NAMALWA (cell line): ENCODE data around the gene PCSK6.

Experiments used
- DNase-seq: peaks from one replicate; pipeline ENCODE4 v3.0.0-alpha.2; 2015; ENCODE audit warnings: low spot score

The PCSK6 gene

DNA sequence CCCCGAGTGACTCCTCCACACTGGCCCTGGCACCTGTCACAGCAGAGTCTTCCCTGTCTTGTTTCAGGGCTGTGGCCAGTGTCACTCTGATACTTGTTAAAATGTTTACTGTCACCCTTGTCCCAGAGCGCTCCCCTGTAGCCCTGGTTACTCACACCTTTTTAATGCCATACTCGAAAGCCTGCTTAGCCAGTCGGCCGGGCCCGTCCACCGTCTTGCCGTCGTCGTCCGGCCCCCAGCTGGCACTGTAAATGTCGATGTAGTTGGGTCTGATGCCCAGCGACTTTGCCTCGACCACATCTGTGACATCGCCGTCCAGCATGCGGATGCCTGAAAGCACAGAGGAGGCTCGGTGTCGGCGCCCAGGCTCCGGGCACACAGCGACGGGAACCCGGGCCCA is 91.3 kb downstream of the PCSK6 start:
- DNase-seq: no peak

- no peak for DNase-seq
Measured at GRCh38 chr15:101397521-101398003, 91.9 kb downstream of the PCSK6 start.

GRCh38 chr15:101396484-101397261 is 92.8 kb downstream of the PCSK6 start:
- no peak for DNase-seq

DNA sequence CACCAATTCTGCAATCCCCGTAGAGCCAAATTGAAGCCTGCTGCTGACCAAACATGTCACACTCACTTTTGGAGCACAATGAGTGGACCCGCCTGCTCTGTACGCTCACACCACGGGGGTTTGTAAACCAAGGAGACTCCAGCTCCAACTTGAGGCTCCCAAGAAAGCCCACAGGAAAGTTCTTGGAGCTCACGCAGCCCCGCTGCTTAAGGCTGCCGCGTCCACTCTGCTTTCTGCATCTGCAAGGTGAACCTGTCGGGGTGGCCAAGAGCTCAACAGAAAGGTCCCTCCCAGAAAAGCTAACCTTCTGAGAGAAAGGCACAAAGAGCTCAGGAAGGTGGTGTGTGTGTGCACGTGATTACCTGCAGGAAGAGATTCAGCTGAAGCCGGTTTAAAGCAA is 94.9 kb downstream of the PCSK6 start:
- no peak for DNase-seq

- no peak for DNase-seq
Measured at GRCh38 chr15:101394056-101394630, 95.4 kb downstream of the PCSK6 start.

GRCh38 chr15:101393172-101393571 is 96.3 kb downstream of the PCSK6 start:
- DNase-seq: no peak

DNA sequence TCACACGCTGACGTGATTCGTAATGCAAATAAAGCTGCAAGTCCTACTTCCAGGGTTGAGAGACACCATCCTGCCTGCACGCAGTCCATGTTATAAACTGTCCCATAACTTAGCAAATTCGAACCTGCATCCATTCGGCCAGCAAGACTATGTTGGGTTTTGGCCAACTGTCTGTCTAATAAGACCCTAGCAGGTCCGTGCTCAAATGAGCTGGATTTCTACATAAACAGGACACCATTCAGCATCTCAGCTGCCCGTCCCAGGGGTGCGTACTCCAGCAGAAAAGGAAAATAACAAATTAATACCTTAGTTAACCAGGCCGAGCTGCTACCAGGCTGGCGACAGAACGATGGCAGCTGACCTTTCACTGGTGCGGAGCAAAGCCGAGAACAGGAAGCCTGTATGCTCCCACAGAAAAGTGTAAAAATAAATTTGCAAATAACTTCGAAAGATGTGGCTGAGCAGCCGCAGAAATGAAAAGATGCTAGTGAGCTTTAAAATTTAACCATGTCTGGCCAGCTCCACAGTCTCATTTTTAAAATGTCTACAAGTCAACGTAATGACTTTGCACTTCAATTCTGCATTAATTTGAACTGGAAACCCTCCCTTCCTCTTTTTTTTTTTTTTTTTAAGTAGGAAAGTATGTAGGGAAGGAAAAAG is 97.4 kb downstream of the PCSK6 start:
- DNase-seq: no peak

DNA sequence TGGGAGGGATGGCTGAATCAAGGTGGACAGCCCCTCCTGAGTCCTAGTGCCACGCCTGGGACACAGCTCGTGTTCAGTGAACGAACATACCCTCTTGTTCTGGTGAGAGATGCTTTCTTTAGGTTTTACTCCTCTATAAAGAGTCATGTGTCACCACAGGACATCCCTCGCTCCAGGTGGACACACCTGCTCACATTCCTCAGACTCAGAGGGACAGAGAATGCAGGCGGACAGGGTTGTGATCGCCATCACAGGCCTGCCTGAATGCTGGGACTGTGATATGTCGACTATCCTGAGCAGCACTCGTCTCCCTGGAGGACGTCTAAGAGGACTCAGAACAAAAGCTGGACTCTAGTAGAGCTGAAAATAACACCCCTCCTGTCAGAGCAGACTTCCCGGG is 98.1 kb downstream of the PCSK6 start:
- no peak for DNase-seq

DNA sequence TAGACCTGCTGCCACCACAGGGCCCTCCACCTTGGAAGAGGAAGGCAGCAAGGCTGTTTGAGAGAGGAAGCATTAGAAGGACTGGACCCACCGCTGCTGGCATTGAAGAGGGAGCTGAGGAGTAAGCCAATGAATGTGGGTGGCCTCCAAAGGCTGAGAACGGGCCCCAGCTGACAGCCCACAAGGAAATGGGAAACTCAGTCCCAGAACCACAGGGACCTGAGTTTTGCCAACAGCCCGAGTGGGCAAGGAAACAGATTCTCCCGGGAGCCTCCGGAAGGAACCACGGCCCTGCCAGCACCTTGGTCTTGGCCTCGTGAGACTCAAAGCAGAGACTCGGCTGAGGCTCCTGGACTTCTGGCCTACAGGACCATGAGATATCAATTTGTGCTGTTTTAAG is 99.0 kb downstream of the PCSK6 start:
- DNase-seq: no peak

- DNase-seq: no peak
Measured at GRCh38 chr15:101390060-101390459, 99.4 kb downstream of the PCSK6 start.

GRCh38 chr15:101389362-101389761 is 100.1 kb downstream of the PCSK6 start:
- DNase-seq: no peak

DNA sequence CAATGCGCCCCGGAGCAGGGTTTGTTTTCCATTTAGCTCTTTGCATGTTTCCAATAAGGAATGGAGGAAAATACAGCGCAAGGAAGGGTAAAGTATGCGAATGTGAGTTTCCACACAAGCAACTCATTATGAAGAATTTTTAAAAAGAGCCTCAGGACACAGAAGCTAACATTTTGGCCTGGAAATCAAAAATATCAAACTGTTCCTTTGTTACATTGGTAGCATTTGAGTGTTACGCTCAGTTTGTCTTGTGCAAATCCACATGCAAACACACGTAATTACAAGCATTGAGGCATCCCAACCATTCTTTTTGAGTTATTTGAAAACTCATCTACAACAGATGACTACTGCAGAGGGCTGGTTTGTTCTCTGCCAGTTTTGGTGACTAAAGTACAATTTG is 101.5 kb downstream of the PCSK6 start:
- DNase-seq: no peak

DNA sequence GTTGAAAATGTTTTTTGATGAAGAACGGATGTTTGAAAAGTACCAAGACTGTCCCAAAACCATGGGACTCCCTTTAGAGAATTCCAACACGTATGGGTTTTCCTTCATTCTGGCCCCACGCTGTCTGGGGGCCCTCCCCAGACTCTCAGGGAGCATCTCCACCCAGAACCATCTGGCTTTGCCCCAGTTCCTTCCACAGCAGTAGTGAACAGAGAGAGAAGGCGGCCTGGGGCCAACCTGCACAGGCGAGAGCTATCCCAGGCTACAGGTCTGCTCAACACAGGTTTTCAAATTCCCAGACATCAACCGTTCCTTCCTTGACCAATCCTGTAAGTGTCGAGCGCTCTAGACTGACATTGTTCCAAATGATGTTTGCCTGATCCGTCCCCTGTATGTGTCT is 101.9 kb downstream of the PCSK6 start:
- DNase-seq: no peak

DNA sequence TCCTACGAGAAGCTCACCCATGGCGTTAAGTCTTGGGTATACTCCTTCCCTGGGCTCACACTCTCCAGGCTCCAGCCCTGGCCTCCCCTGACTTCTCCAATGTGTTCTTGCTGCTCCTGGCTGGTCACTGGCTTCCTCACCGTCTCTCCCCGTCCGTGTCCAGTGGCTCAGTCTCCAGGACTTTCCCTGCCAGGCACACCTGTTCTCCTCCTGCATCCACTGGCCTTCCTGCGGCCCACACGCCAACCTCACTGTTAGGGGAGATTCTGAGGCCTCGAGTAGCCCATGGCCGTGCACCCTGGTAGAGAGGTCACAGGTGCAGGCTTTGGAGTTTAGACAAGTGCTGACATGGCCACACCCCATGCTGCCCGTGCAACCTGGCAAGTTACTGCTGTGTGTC is 102.5 kb downstream of the PCSK6 start:
- no peak for DNase-seq

GRCh38 chr15:101386006-101386405 is 103.5 kb downstream of the PCSK6 start:
- DNase-seq: no peak

- DNase-seq: no peak
Measured at GRCh38 chr15:101384276-101384675, 105.2 kb downstream of the PCSK6 start.

DNA sequence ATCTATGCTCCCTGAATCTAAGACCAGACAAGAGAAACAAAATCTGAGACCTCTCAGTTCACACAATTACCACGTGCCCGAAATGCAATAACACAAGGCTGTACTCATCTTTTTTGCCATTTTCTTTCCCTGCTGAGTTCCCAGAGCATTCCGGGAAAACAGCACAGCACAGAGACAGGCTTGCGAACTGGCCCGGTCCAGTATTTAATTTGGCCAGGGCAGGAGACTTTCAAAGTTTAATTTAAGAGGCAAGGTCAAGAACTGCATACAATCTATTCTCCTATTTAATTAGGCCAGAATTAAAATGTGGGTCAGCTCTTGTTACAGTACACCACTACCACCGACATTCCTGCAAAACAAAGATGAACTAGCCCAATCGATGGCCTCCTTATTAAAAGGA is 107.0 kb downstream of the PCSK6 start:
- DNase-seq: no peak

DNA sequence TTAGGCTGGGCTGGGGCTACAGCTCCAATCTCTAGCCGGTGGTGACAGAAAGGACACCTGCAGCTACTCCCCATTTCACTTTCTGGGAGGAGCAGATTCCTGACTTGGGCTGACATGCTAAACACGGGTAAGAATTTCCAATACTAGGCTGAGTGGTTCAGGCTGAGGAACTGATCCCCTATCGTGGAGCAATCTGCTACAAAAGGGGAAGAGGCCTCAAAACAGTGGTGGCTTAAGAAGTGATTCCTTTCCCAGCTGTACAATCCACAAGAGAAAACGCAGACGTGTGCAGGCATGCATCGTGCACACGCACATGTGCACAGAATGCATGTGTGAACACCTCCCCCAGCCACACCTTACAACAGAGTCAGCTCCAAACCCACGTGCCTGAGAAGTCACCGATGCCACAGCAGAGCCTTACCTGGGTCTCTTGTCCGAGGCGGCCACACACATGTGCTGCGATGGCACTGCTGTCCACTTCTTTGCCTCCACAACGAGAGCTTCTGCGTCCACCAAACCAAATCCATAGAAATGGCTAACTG is 107.8 kb downstream of the PCSK6 start:
- no peak for DNase-seq

GRCh38 chr15:101380146-101380545 is 109.4 kb downstream of the PCSK6 start:
- DNase-seq: no peak

DNA sequence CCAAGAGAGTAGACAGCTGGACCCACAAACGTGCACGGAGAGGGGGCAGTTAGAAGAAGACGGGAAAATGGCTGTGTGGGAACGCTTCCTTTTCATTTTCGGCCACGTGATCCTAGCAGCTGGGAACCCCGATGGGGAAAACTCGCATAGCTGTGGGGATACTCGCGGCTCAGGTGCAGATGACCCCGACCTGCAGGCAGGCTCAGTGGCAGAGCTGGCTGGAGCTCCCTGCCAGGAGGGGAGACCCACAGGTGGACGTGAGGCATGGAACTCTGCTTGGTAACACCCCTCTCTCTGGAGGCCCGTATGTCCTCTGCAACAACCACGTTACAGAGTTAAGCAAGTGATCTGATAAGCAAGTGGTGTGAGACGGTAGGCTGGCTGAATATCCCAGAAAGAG is 109.9 kb downstream of the PCSK6 start:
- DNase-seq: no peak

DNA sequence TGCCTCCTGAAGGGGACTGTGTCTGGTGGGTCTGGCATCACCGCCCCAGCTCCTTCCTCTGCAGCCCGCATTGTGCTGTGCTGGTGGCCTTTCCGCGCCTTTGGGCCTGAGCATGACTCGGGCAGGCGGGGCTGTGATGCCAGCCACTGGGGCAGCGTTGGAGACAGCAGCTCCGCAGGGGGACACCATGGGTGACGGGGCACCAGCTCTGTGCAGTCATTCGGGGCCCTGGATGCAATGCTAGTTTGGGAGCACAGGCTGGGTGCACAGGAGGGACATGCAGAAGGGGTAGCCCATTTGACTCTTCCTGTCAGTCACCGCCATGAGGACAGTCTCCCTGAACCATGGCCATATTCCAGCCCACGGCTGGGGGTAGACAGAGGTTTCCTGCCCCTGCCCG is 110.6 kb downstream of the PCSK6 start:
- no peak for DNase-seq

- no peak for DNase-seq
Measured at GRCh38 chr15:101378171-101378755, 111.2 kb downstream of the PCSK6 start.
